ENCODE data around the gene GALNT18. TPM values are rescaled to one million over a fixed set of nuclear protein-coding genes. Genes with fewer than 3 reads are reported as not detected.

The GALNT18 gene
- total RNA-seq, 1 donor: 11.7 TPM

GRCh38 chr11:11379661-11380060 lies 242.1 kb downstream of the GALNT18 start:
- no peak for TF ChIP-seq CTCF (IDR thresholded peaks at IDR 0.05; ENCODE audit: insufficient read depth, low read depth, low read length)
- no peak for DNase-seq (ENCODE audit: low read depth)
- H3K4me3 ChIP-seq (ENCODE audit: low read depth, low read length): no peak overlapping the region

- DNase-seq (ENCODE audit: low read depth): no peak
- TF ChIP-seq CTCF (IDR thresholded peaks at IDR 0.05; ENCODE audit: insufficient read depth, low read depth, low read length): no peak
- no peak overlapping the region for H3K4me3 ChIP-seq (ENCODE audit: low read depth, low read length)
Observed at GRCh38 chr11:11378184-11378940, 243.4 kb downstream of the GALNT18 start.

GRCh38 chr11:11374358-11375148 lies 247.3 kb downstream of the GALNT18 start:
- H3K4me3 ChIP-seq (ENCODE audit: low read depth, low read length): no peak overlapping the region
- TF ChIP-seq CTCF (IDR thresholded peaks at IDR 0.05; ENCODE audit: insufficient read depth, low read depth, low read length): no peak
- DNase-seq (ENCODE audit: low read depth): no peak

- no peak overlapping the region for H3K4me3 ChIP-seq (ENCODE audit: low read depth, low read length)
- TF ChIP-seq CTCF (IDR thresholded peaks at IDR 0.05; ENCODE audit: insufficient read depth, low read depth, low read length): no peak
- DNase-seq (ENCODE audit: low read depth): no peak
Observed at GRCh38 chr11:11373934-11374333, 247.9 kb downstream of the GALNT18 start.

DNA sequence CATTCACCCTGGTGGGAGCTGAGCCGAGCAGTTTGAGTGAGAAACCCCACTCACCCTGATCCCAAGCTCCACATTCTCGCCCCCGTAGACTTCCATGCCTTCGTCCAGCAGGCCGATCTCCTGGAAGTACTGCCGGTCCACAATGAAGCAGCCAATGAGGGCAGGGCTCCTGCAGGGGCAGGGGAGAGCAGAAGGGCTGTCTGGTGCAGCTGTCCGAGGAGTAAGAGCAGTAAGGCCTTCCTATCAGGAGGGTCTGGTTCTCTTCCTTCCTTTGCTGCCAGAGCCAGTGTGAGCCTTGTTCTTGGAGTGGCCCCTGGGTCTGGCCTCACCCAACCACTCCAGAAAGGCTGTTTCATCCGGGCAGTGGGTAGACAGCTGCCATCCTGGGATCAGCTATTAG lies 249.3 kb downstream of the GALNT18 start:
- H3K4me3 ChIP-seq (ENCODE audit: low read depth, low read length): no peak overlapping the region
- DNase-seq (ENCODE audit: low read depth): no peak
- TF ChIP-seq CTCF (IDR thresholded peaks at IDR 0.05; ENCODE audit: insufficient read depth, low read depth, low read length): no peak

DNA sequence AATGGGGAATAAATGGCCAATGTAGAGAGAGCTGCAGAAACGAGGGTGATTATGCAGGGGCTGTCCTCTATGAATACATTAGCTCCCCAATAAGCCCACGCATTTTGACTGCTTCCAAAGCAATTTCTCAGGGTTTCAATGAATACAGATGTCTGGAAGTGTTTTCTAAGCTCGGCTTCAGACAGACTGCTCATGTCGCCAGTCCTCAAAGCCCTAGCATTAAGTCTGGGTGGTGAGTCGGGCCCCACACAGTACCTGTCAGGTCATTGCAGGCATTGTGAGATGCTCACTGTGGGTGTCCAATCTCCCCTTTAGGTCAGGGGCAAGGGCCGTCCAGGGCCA lies 250.9 kb downstream of the GALNT18 start:
- no peak for TF ChIP-seq CTCF (IDR thresholded peaks at IDR 0.05; ENCODE audit: insufficient read depth, low read depth, low read length)
- no peak for DNase-seq (ENCODE audit: low read depth)
- no peak overlapping the region for H3K4me3 ChIP-seq (ENCODE audit: low read depth, low read length)
